ENCODE data around the gene CNPY3. TPM values are rescaled to one million over a fixed set of nuclear protein-coding genes. Genes with fewer than 3 reads are reported as not detected.

The CNPY3 gene
- total RNA-seq, 6 donors from 2014 or later: 32.4 to 95.2 (median 50.3) TPM

- DNase-seq (no peak), ATAC-seq (ENCODE audit: low FRiP score in 2 of 2) (no peak)
- no peak overlapping the region for H3K27ac ChIP-seq
- H3K27me3 ChIP-seq: no peaks in the 10 kb centered on the region
- WGBS, 2 donors: 89 to 94% methylated on average over 12 to 13 of the region's 13 CpGs
- H3K36me3 ChIP-seq: peaks cover 10 to 75% (median 58%) of the 10 kb centered on the region in 4 donors
- H3K4me3 ChIP-seq: no peak overlapping the region
- TF ChIP-seq POLR2AphosphoS5 (IDR thresholded peaks at IDR 0.05) (no peak), POLR2A (IDR thresholded peaks at IDR 0.05) (no peak), EP300 (IDR thresholded peaks at IDR 0.05) (no peak), CTCF (IDR thresholded peaks at IDR 0.05) (no peak)
- H3K9me3 ChIP-seq: no peaks in the 10 kb centered on the region
- peaks cover 4 to 16% (median 9%) of the 10 kb centered on the region in 4 donors for H3K4me1 ChIP-seq
These were observed 8.5 kb downstream of the CNPY3 start for GRCh38 chr6:42937548-42938427.

GRCh38 chr6:42938428-42938796 lies 9.1 kb downstream of the CNPY3 start:
- DNase-seq: no peak
- Histone ChIP-seq H3K4me3 (no peak overlapping the region), H3K27ac (no peak overlapping the region), H3K9me3 (no peaks in the 10 kb centered on the region), H3K4me1 (peaks cover 0 to 10% (median 4%) of the 10 kb centered on the region in 4 donors), H3K36me3 (peaks cover 10 to 77% (median 59%) of the 10 kb centered on the region in 4 donors), H3K27me3 (no peaks in the 10 kb centered on the region)
- TF ChIP-seq POLR2AphosphoS5 (IDR thresholded peaks at IDR 0.05) (no peak), CTCF (IDR thresholded peaks at IDR 0.05) (no peak), EP300 (IDR thresholded peaks at IDR 0.05) (no peak)
- 89 to 91% methylated on average over 4 to 5 of the region's 5 CpGs for WGBS, 2 donors
- ATAC-seq (ENCODE audit: low FRiP score in 2 of 2): no peak

- Histone ChIP-seq H3K9me3 (no peaks in the 10 kb centered on the region), H3K36me3 (peaks cover 10 to 84% (median 65%) of the 10 kb centered on the region in 4 donors), H3K4me3 (no peak overlapping the region), H3K27ac (no peak overlapping the region), H3K4me1 (peaks cover 0 to 4% (median 1%) of the 10 kb centered on the region in 4 donors), H3K27me3 (no peaks in the 10 kb centered on the region)
- DNase-seq (no peak), ATAC-seq (ENCODE audit: low FRiP score in 2 of 2) (no peak)
- WGBS, 2 donors: 85 to 86% methylated on average over 6 to 9 of the region's 9 CpGs
- no peak for TF ChIP-seq CTCF (IDR thresholded peaks at IDR 0.05)
- no peak for TF ChIP-seq POLR2A (IDR thresholded peaks at IDR 0.05)
- TF ChIP-seq POLR2AphosphoS5 (IDR thresholded peaks at IDR 0.05): no peak
- no peak for TF ChIP-seq EP300 (IDR thresholded peaks at IDR 0.05)
These were observed 9.9 kb downstream of the CNPY3 start for GRCh38 chr6:42938987-42939809.

- H3K36me3 ChIP-seq: peaks cover 10 to 79% (median 59%) of the 10 kb centered on the region in 4 donors
- TF ChIP-seq EP300 (IDR thresholded peaks at IDR 0.05): no peak
- TF ChIP-seq CTCF (IDR thresholded peaks at IDR 0.05): no peak
- no peak for TF ChIP-seq POLR2AphosphoS5 (IDR thresholded peaks at IDR 0.05)
- TF ChIP-seq POLR2A (IDR thresholded peaks at IDR 0.05): no peak
- no peaks in the 10 kb centered on the region for H3K27me3 ChIP-seq
- no peak overlapping the region for H3K27ac ChIP-seq
- no peak for ATAC-seq (ENCODE audit: low FRiP score in 2 of 2)
- no peak for DNase-seq
- H3K4me1 ChIP-seq: peaks cover 0 to 4% (median 0%) of the 10 kb centered on the region in 4 donors
- H3K4me3 ChIP-seq: no peak overlapping the region
- H3K9me3 ChIP-seq: no peaks in the 10 kb centered on the region
- 85 to 90% methylated on average over 4 of the region's 4 CpGs for WGBS, 2 donors
These were observed 10.5 kb downstream of the CNPY3 start for GRCh38 chr6:42939810-42940167.

All from upper lobe of left lung (tissue), 6 donors.